K562 (cell line): ENCODE data around the gene SCO1. TPM values are rescaled to one million over a fixed set of nuclear protein-coding genes. Genes with fewer than 3 reads are reported as not detected.

ENCODE experiments used
- ATAC-seq: fragments of 200-7000 bp; cut with Tn5 transposase; 3 replicates; pipeline ENCODE4 v1.9.1; 2020; ENCODE audit warnings: moderate library complexity
- BruUV-seq: library from RNA; stranded (reverse); fragments of 400-500 nt; replicated peaks from 2 replicates; lab custom pipeline; 2021; lab: Mats Ljungman, UMichigan
- CTCF ChIA-PET: fragments of 300-600 bp; formaldehyde crosslinking; extraction: SDS; loops from one replicate; lab custom pipeline; 2021; ENCODE audit warnings: low intra/inter-chr PET ratio; lab: Yijun Ruan, JAX
- POLR2A ChIA-PET: fragments of 300-600, 350-650 bp; sonication (Branson Sonifier 250); formaldehyde crosslinking; extraction: SDS; loops from one replicate; lab custom pipeline; 2021; ENCODE audit warnings: antibody characterized with exemption, inconsistent platforms; lab: Yijun Ruan, JAX
- DNase-seq, 4 experiments: peaks; one replicate each; pipeline versions ENCODE4 v3.0.0 to v3.0.0-alpha.2; 2011 to 2018; ENCODE audit warnings: low spot score in 3 of 4, mixed read lengths in 3 of 4; ENCODE audit errors: extremely low read depth in 1 of 4
- FAIRE-seq: peaks from 2 replicates; lab custom pipeline; 2011; peaks lifted over from hg19 to GRCh38; lab: Jason Lieb, UNC
- H2AFZ ChIP-seq: 2 replicates; pipeline ENCODE4 v1.6.0; 2011; ENCODE audit warnings: low read depth, low read length, control low read depth, inconsistent platforms
- H3K27ac ChIP-seq: fragments of 200-600 bp; 3 replicates; pipeline ENCODE4 v1.8.0; 2011; ENCODE audit warnings: low read depth, mild to moderate bottlenecking, control low read depth, inconsistent platforms, low read length, moderate library complexity, mixed read lengths; ENCODE audit errors: extremely low read depth
- H3K27me3 ChIP-seq, 2 experiments: fragments of 300-600 bp in 1 of 2; 2 replicates in 1 of 2; 3 replicates in 1 of 2; pipeline versions ENCODE4 v1.6.0 to v1.8.0; 2011; ENCODE audit warnings: inconsistent platforms in 2 of 2, low read length in 2 of 2, mild to moderate bottlenecking in 1 of 2, mixed read lengths in 1 of 2, moderate library complexity in 1 of 2; ENCODE audit not compliant: control insufficient read depth in 2 of 2, insufficient read depth in 2 of 2
- H3K36me3 ChIP-seq: fragments of 300-600 bp; 3 replicates; pipeline ENCODE4 v1.8.0; 2011; ENCODE audit warnings: mild to moderate bottlenecking, low read length, inconsistent platforms; ENCODE audit not compliant: control insufficient read depth, insufficient read depth
- H3K4me1 ChIP-seq, 2 experiments: fragments of 200-600 bp in 1 of 2; replicated peaks in 1 of 2; 2 replicates in 1 of 2; 3 replicates in 1 of 2; pipeline versions ENCODE4 v1.5.1 to v1.8.0; 2011; ENCODE audit warnings: inconsistent platforms in 2 of 2, low read length in 2 of 2, mild to moderate bottlenecking in 1 of 2, mixed read lengths in 1 of 2, moderate library complexity in 1 of 2; ENCODE audit not compliant: control insufficient read depth in 2 of 2, insufficient read depth in 2 of 2
- H3K4me2 ChIP-seq: 2 replicates; pipeline ENCODE4 v1.6.1; 2011; ENCODE audit warnings: low read length, control low read depth, inconsistent platforms, mixed read lengths; ENCODE audit not compliant: insufficient read depth
- H3K4me3 ChIP-seq: fragments of 200-600 bp; sonication (generic), shearing (Covaris generic); 2 replicates; pipeline ENCODE4 v1.5.1; 2016; ENCODE audit warnings: control low read depth, inconsistent platforms
- H3K79me2 ChIP-seq: fragments of 200-600 bp; 3 replicates; pipeline ENCODE4 v1.8.0; 2011; ENCODE audit warnings: low read length, inconsistent platforms; ENCODE audit not compliant: control insufficient read depth, insufficient read depth
- H3K9ac ChIP-seq, 2 experiments: 2 replicates each; pipeline versions ENCODE4 v1.6.0 to v1.6.1; 2011; ENCODE audit warnings: low read depth in 2 of 2, low read length in 2 of 2, control low read depth in 1 of 2, inconsistent platforms in 1 of 2, mild to moderate bottlenecking in 1 of 2, mixed read lengths in 1 of 2; ENCODE audit not compliant: insufficient read depth in 1 of 2
- H3K9me1 ChIP-seq: one replicate; pipeline ENCODE4 v1.6.0; 2011; ENCODE audit warnings: inconsistent platforms, mild to moderate bottlenecking, low read length, moderate library complexity; ENCODE audit not compliant: control insufficient read depth, insufficient read depth
- H3K9me3 ChIP-seq: replicated peaks from 2 replicates; pipeline ENCODE4 v1.5.1; 2011; ENCODE audit warnings: low read depth, low read length, inconsistent platforms; ENCODE audit not compliant: control insufficient read depth, insufficient read depth
- H4K20me1 ChIP-seq: replicated peaks from 2 replicates; pipeline ENCODE4 v1.6.1; 2011; ENCODE audit warnings: low read length, inconsistent platforms, mixed read lengths; ENCODE audit not compliant: control insufficient read depth, insufficient read depth
- CCNT2 ChIP-seq: IDR thresholded peaks from 2 replicates; pipeline ENCODE4 v1.6.1; 2011; ENCODE audit warnings: borderline replicate concordance, low read depth, mild to moderate bottlenecking, moderate library complexity, mixed read lengths, low read length; ENCODE audit not compliant: insufficient read length; ENCODE audit errors: extremely low read depth
- KDM4B ChIP-seq, 2 experiments: fragments of 450-650 bp in 1 of 2; sonication (generic) in 1 of 2; IDR thresholded peaks; 2 replicates each; pipeline ENCODE4 v1.6.1; 2016 to 2017; ENCODE audit warnings: borderline replicate concordance in 2 of 2, antibody characterized with exemption in 1 of 2, low read depth in 1 of 2, mild to moderate bottlenecking in 1 of 2
- MAFG ChIP-seq: fragments of 450-650 bp; conservative IDR thresholded peaks from 2 replicates; pipeline ENCODE4 v1.6.1; 2016; ENCODE audit warnings: missing genetic modification characterization, missing compliant biosample characterization
- MTF1 ChIP-seq: fragments of 250-450 bp; sonication (Bioruptor Pico); IDR thresholded peaks from 2 replicates; pipeline ENCODE4 v1.9.0; 2021; ENCODE audit warnings: moderate library complexity, mild to moderate bottlenecking, inconsistent platforms, borderline replicate concordance
- POU5F1 ChIP-seq: fragments of 150-350 bp; IDR thresholded peaks from 2 replicates; pipeline ENCODE4 v1.6.1; 2014; ENCODE audit warnings: borderline replicate concordance, low read length, low read depth, mild to moderate bottlenecking; ENCODE audit not compliant: partially characterized antibody
- PRPF4 ChIP-seq: fragments of 200-400 bp; formaldehyde crosslinking; IDR thresholded peaks from one replicate; pipeline ENCODE4 v1.6.1; 2017; ENCODE audit warnings: low read length, low read depth, mild to moderate bottlenecking; ENCODE audit not compliant: insufficient read depth, poor library complexity, severe bottlenecking
- RAD21 ChIP-seq, 2 experiments: fragments of 250-450 bp in 1 of 2; fragments of 450-650 bp in 1 of 2; sonication (Bioruptor Pico) in 1 of 2; formaldehyde crosslinking in 1 of 2; IDR thresholded peaks in 1 of 2; conservative IDR thresholded peaks in 1 of 2; 2 replicates each; pipeline versions ENCODE4 v1.4.0 to v1.8.0; 2020 to 2022; ENCODE audit warnings: mild to moderate bottlenecking in 2 of 2, moderate library complexity in 1 of 2
- RNF2 ChIP-seq: sonication (generic); IDR thresholded peaks from 2 replicates; pipeline ENCODE4 v1.6.1; 2016
- SMARCC2 ChIP-seq: fragments of 450-650 bp; IDR thresholded peaks from 2 replicates; pipeline ENCODE4 v1.6.1; 2017; ENCODE audit warnings: antibody characterized with exemption, moderate library complexity, mild to moderate bottlenecking, low read depth
- SMC3 ChIP-seq: conservative IDR thresholded peaks from 2 replicates; pipeline ENCODE4 v1.6.1; 2011; ENCODE audit warnings: low read depth, low read length, improper control_type of control experiment; ENCODE audit not compliant: insufficient read depth
- SP2 ChIP-seq: IDR thresholded peaks from 2 replicates; pipeline ENCODE4 v1.6.1; 2011; ENCODE audit warnings: mild to moderate bottlenecking, low read depth, low read length, moderate library complexity; ENCODE audit not compliant: poor library complexity, severe bottlenecking; ENCODE audit errors: extremely low read depth
- ZNF311 ChIP-seq: fragments of 250-450 bp; sonication (Bioruptor Pico); IDR thresholded peaks from 2 replicates; pipeline ENCODE4 v1.4.0; 2020; ENCODE audit warnings: mild to moderate bottlenecking, moderate library complexity
- WGBS: fragments of 100-300 bp; shearing (Covaris generic); methylation state at CpG from one replicate; pipeline ENCODE4 v1.1.6; 2016; ENCODE audit warnings: low coverage, mixed read lengths; ENCODE audit not compliant: insufficient coverage; ENCODE audit errors: missing lambda C conversion rate; 5-methylcytosine and 5-hydroxymethylcytosine counted together
- in situ Hi-C: fragments of 300-500 bp; cut with MboI; formaldehyde crosslinking; loops from 4 replicates; pipeline ENCODE4 v1.15.0; 2018; ENCODE audit warnings: inconsistent platforms, mixed read lengths
- intact Hi-C: fragments of 100-400 bp; cut with micrococcal nuclease; formaldehyde crosslinking; loops from 2 replicates; pipeline ENCODE4 v1.14.2; 2022
- polyA plus RNA-seq, 8 experiments: library from polyadenylated mRNA; depleted of rRNA in 4 of 8; stranded (reverse) in 5 of 8; unstranded in 3 of 8; fragments of >200 nt; fragmentation: Nextera tagmentation in 2 of 8; fragmentation: Illumina TruSeq in 1 of 8; extraction: Ambion mirVana in 2 of 8; extraction: Trizol in 1 of 8; gene quantifications; 2 replicates each; pipeline versions ENCODE4 v1.2.1 to v1.2.3, GENCODE V29; 2011 to 2014; ENCODE audit warnings: inconsistent platforms in 1 of 8, missing spikeins in 1 of 8
- total RNA-seq, 7 experiments: library from RNA; depleted of rRNA in 6 of 7; stranded (reverse); fragments of >200 nt in 6 of 7; fragmentation: Illumina TruSeq in 2 of 7; extraction: Trizol in 2 of 7; gene quantifications; 2 replicates each; pipeline versions ENCODE4 v1.2.1 to v1.2.3, GENCODE V29; 2011 to 2021; ENCODE audit warnings: low replicate concordance in 1 of 7
- TF ChIP-seq, protein P1 (sequence below): sonication (generic); formaldehyde crosslinking; IDR thresholded peaks from 2 replicates; pipeline ENCODE4 v1.9.0; 2022; ENCODE audit warnings: mild to moderate bottlenecking, missing genetic modification reagents

The SCO1 gene
- total and polyA plus RNA-seq, 9 of the 15 experiments (the other 6 are each of a cell fraction or from before 2014, with no cell fraction given) = 7.1 to 40.9 (median 22.1) TPM

GRCh38 chr17:10744501-10745000 is 47.2 kb upstream of the SCO1 start:
- no TSS peak for BruUV-seq

GRCh38 chr17:10743316-10744009 is 46.1 kb upstream of the SCO1 start:
- FAIRE-seq (no peak), ATAC-seq (no peak), DNase-seq (no peak)
- in situ Hi-C loops = no loop called here
- ChIA-PET POLR2A (no interaction called here), CTCF (interaction anchor here (0.6 to 0.7 kb wide), 2 partner anchors 1098 to 1238 kb away, joined by 3 to 7 read pairs; no protein-coding TSS in a partner anchor)
- Histone ChIP-seq H3K4me3 (no peak overlapping the region), H3K27me3 (peaks cover 0 to 12% of the 10 kb centered on the region in 2 experiments; a peak in 2 of 5 replicates), H4K20me1 (no peaks in the 10 kb centered on the region), H3K9me1 (no peaks in the 10 kb centered on the region), H3K4me2 (no peak overlapping the region), H3K79me2 (no peaks in the 10 kb centered on the region), H2AFZ (no peak overlapping the region), H3K9ac (no peak overlapping the region), H3K27ac (no peak overlapping the region), H3K36me3 (no peaks in the 10 kb centered on the region), H3K4me1 (no peaks in the 10 kb centered on the region), H3K9me3 (no peaks in the 10 kb centered on the region)
- WGBS = 0% methylated on average over 6 of the region's 8 CpGs
- no TSS peak for BruUV-seq
- intact Hi-C loops = no loop called here
- TF ChIP-seq SMARCC2 (no peak), MTF1 (CRISPR knock-in tag) (no peak), SMC3 (no peak), SP2 (no peak), CCNT2 (no peak), ZNF311 (CRISPR knock-in tag) (no peak), RAD21 (CRISPR knock-in tag; conservative IDR thresholded peaks at IDR 0.05 in 1 of 2, IDR thresholded peaks at IDR 0.05 in 1 of 2) (no peak), MAFG (tag) (no peak), POU5F1 (no peak)
- TF ChIP-seq, protein P1, sequence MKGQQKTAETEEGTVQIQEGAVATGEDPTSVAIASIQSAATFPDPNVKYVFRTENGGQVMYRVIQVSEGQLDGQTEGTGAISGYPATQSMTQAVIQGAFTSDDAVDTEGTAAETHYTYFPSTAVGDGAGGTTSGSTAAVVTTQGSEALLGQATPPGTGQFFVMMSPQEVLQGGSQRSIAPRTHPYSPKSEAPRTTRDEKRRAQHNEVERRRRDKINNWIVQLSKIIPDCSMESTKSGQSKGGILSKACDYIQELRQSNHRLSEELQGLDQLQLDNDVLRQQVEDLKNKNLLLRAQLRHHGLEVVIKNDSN (CRISPR knock-in tag) = no peak

More at GRCh38 chr17:10744501-10745000, 47.2 kb upstream of the SCO1 start:
- POLR2A ChIA-PET = no interaction called here
- Histone ChIP-seq H3K9me1 (no peaks in the 10 kb centered on the region), H4K20me1 (no peaks in the 10 kb centered on the region), H3K27ac (no peak overlapping the region), H3K4me2 (no peak overlapping the region), H3K4me1 (no peaks in the 10 kb centered on the region), H3K27me3 (peaks cover 0 to 8% of the 10 kb centered on the region in 2 experiments; a peak in 2 of 5 replicates), H3K4me3 (no peak overlapping the region), H3K9me3 (no peaks in the 10 kb centered on the region)
- DNase-seq = no peak
- intact Hi-C loops (no loop called here), in situ Hi-C loops (no loop called here)
- TF ChIP-seq KDM4B (IDR thresholded peaks at IDR 0.05; ENCODE audit: borderline replicate concordance in 2 of 2, low read depth in 1 of 2) (no peak), RNF2 (no peak), PRPF4 (no peak)
- TF ChIP-seq, all 486 proteins: peak for 0
- FAIRE-seq (no peak), ATAC-seq (no peak)
- H3K36me3 ChIP-seq = no peaks in the 10 kb centered on the region
- no peaks in the 10 kb centered on the region for H3K79me2 ChIP-seq
- 3% methylated on average over 6 of the region's 7 CpGs for WGBS
- CTCF ChIA-PET = no interaction called here
- no peak overlapping the region for H3K9ac ChIP-seq
- H2AFZ ChIP-seq = no peak overlapping the region
